Right ventricle myocardium superior (tissue), 1 donor: Measurements from ENCODE around the gene RTP5. TPM values are rescaled to one million over a fixed set of nuclear protein-coding genes. Genes with fewer than 3 reads are reported as not detected.
"Not testable (repeated sequence)": the region's sequence is repeated elsewhere in the genome, so short reads cannot be mapped to it uniquely, and the experiment has no call there.

ENCODE experiments used
- ATAC-seq: fragments of 200-7000 bp; cut with Tn5 transposase; one replicate; pipeline ENCODE4 v1.9.1; 2020; ENCODE audit warnings: mild to moderate bottlenecking; ENCODE audit not compliant: poor library complexity
- DNase-seq: peaks from one replicate; pipeline ENCODE4 v3.0.0-alpha.2; 2020
- intact Hi-C: fragments of 100-400 bp; cut with DNase I; formaldehyde crosslinking; loops from one replicate; pipeline ENCODE4 v1.11.2; 2022
- total RNA-seq: library from RNA; stranded (reverse); fragmentation: NEBNext Ultra II Directional; extraction: Animal tissue kit (Norgen Biotek cat#: 25700); gene quantifications from one replicate; pipeline ENCODE4 v1.2.1, GENCODE V29; 2021
- donor health status: DM: no; HTN: yes; CAD: no; lungs with severe emphysema.

Gene RTP5
- total RNA-seq, 1 donor from 2014 or later: not detected

- no peak for DNase-seq
- intact Hi-C loops: no loop called here
- no peak for ATAC-seq
Observed at GRCh38 chr2:241865416-241865956, 4.0 kb upstream of the RTP5 start.

GRCh38 chr2:241865957-241866789 lies 3.4 kb upstream of the RTP5 start:
- intact Hi-C loops: no loop called here
- peak; percentile 30 for DNase-seq
- ATAC-seq: no peak

GRCh38 chr2:241866790-241867645 lies 2.5 kb upstream of the RTP5 start:
- DNase-seq (peak; percentile 32), ATAC-seq (no peak)
- intact Hi-C loops: no loop called here

- intact Hi-C loops: no loop called here
- DNase-seq (peak; percentile 36), ATAC-seq (no peak)
Observed at GRCh38 chr2:241867776-241868420, 1.6 kb upstream of the RTP5 start.

- DNase-seq (no peak), ATAC-seq (no peak)
- intact Hi-C loops: no loop called here
Observed at GRCh38 chr2:241868661-241869081, 858 bp upstream of the RTP5 start.

DNA sequence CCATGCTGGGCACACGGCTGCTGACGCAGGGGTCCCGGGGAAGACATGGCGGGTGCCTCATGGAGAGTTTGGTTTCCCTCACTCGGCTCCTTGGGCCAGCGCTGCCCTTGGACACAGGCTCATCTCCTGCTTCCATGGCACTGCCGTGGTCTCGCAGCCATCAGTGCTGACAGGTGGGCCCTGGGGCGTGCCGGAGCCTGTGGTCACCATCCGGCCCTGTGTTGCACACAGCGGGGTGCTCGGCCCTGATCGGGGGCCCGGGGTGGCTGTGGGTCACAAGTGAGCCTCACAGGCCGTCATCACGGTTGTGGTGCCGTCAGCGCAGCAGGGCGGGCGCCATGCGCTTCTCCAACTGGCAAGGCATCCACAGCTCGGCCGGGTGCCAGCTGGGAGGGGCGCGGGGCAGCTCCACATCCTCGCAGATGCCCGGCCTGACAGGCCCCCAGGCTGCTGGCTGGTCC lies 582 bp downstream of the RTP5 start:
- peak; percentile 38 for DNase-seq
- intact Hi-C loops: no loop called here

DNA sequence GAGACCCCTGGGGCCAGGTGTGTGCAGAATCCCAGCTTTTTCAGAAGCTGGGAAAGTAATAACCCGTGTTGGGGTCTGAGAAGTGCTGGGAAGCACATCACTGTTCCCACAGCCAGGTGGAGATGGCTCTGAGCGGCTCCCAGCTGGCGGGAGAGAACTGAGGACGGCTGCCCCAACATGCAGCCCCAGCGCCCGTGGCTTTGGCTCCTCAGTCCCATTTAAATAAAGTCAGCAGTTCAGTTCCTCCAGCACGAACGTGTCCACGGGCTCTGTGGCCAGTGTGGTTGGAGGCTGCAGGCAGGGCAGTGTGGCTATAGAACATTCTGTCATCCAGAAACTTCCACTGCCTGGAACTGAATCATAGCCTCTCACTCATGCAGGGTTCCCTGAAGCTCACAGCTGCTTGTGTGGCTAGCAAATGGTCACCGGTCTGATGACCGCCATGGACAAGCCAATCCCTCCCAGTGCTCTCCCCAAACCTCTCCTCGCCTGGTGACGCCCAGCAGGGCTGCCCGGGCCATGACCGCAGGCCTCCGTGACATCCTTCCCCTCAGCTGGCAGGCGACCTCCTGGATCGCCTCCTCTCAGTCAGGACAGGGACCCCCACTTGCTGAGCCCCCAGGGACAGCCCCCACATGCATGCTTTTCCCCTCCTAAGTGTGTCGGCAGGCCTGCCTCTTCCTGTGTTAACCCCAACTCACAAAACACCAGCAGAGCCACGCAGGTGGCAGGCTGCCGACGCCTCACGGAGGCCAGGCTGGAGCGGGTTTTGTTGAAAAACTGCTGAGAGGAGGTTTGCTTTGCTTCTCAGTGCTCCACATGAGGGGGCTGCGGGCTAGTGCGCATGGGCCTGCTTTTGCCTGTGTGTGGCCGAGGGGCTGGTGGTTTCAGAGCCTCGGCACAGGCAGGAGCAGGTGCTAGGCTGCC lies 1.3 kb downstream of the RTP5 start:
- ATAC-seq (no peak), DNase-seq (peak; percentile 44)
- intact Hi-C loops: no loop called here

More for the DNA sequence above, 582 bp downstream of the RTP5 start:
- ATAC-seq: no peak

- intact Hi-C loops: no loop called here
- DNase-seq (peak; percentile 35), ATAC-seq (no peak)
Observed at GRCh38 chr2:241871538-241872312, 2.2 kb downstream of the RTP5 start.

- ATAC-seq: no peak
- intact Hi-C loops: no loop called here
- DNase-seq: no peak
Observed at GRCh38 chr2:241872313-241872642, 2.7 kb downstream of the RTP5 start.

DNA sequence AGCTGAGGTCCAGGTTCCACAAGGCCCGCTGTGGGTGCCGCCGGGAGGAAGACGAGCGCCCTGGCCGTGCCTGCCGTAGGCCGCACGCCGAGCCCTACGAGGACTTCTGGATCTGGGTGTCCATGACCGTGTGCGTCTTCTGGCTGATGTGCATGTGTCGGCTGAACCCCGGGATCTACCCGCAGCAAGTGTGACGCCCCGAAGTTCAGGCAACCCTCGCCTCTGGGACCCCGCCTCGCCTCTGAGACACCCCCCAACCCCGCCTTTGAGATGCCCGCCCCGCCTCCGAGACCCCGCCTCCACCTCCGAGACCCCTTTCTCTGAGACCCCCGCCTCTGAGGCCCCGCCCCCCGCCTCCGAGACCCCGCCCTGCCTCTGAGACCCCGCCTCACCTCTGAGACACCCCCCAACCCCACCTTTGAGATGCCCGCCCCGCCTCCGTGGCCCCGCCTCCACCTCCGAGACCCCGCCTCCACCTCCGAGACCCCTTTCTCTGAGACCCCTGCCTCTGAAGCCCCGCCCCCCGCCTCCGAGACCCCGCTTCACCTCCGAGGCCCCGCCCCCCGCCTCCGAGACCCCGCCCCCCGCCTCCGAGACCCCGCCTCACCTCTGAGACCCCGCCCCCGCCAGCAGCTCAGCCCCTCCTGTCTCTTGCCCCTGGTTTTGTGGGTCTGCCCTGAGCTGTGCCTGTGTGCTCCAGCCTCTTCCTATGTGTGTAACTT lies 3.7 kb downstream of the RTP5 start:
- no peak for ATAC-seq
- peak; percentile 39 for DNase-seq
- intact Hi-C loops: no loop called here

GRCh38 chr2:241873803-241874110 lies 4.2 kb downstream of the RTP5 start:
- DNase-seq: peak; percentile 21
- intact Hi-C loops: no loop called here
- ATAC-seq: no peak

DNA sequence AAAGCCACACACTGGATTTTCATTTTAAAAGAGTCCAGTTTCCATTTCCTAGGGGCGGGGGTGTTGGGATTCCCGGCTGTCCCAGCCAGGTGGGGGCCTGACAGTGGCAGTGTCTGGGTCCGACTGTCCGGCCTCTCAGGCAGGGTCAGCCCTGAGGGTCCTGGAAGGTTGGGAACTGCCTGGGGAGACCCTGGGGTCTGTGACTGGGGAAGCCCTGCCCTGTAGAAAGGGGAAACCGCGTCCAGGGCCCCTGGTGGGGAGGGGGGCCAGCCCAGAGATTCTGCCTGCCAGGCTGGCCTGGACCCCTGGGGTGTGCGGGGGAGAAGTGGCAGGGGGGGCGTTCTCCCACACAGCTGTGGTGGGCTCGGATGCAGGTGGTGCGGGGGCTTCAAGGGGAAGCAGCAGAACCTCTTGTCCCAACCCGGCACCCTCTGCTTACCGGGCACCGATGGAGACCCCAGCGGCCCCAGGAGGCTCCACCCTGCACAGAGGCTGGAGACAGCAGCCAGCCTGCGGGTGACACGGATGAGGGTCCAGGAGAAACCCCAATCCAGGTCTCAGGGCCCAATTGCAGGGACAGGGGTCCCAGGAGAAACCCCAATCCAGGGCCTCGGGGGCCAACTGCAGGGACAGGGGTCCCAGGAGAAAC lies 4.9 kb downstream of the RTP5 start:
- intact Hi-C loops: no loop called here
- ATAC-seq: no peak
- DNase-seq: peak; percentile 34

DNA sequence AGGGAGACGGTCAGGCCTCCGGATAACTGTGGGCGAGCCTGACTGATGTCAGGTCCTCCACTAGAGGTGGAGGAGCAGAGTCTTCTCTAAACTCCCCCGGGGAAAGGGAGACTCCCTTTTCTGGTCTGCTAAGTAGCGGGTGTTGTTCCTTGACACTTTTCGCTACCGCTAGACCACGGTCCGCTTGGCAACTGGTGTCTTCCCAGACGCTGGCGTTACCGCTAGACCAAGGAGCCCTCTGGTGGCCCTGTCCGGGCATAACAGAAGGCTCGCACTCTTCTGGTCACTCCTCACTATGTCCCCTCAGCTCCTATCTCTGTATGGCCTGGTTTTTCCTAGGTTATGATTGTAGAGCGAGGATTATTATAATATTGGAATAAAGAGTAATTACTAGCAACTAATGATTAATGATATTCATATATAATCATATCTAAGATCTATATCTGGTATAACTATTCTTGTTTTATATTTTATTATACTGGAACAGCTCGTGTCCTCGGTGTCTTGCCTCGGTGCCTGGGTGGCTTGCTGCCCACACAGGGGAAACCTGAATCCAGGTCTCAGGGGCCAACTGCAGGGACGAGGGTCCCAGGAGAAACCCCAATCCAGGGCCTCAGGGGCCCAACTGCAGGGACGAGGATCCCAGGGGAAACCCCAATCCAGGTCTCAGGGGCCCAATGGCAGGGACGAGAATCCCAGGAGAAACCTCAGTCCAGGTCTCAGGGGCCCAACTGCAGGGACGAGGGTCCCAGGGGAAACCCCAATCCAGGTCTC lies 6.4 kb downstream of the RTP5 start:
- not testable (repeated sequence) for ATAC-seq
- intact Hi-C loops: loop anchor here (5.0 kb wide), 1 partner anchor 139 kb away; no protein-coding TSS in a partner anchor
- peak; percentile 33 for DNase-seq

GRCh38 chr2:241876528-241877196 lies 7.1 kb downstream of the RTP5 start:
- ATAC-seq (no peak), DNase-seq (peak; percentile 35)
- intact Hi-C loops: loop anchor here (5.0 kb wide), 1 partner anchor 139 kb away; no protein-coding TSS in a partner anchor

DNA sequence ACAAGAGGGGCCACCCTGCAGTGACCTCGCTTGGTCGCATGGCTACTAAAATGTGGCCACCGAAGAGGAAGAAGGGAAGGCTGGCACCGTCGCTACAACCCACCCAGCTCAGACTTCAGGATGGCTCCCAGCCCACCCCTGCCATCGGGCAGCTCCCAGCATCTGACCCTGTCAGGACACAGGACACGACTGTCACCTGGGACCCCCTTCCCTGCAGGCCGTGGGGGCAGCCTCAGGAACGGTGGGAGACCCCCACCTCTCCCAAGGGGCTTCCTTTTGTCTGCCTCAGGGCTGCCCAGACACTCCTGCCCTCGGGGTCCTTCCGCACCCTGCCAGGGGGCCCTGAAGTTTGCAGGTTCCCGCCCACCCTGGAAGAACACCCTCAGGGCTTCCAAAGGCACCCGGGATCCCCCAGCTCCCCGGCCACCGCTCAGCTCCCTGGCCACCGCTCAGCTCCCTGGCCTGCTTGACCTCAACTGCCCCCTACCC lies 7.7 kb downstream of the RTP5 start:
- intact Hi-C loops: loop anchor here (5.0 kb wide), 1 partner anchor 140 kb away; no protein-coding TSS in a partner anchor
- DNase-seq (peak; percentile 28), ATAC-seq (no peak)
